ENCODE results near the gene KLHDC8A. TPM values are rescaled to one million over a fixed set of nuclear protein-coding genes. Genes with fewer than 3 reads are reported as not detected.

Gene KLHDC8A
- total RNA-seq, 2 donors from 2014 or later: not detected

DNA sequence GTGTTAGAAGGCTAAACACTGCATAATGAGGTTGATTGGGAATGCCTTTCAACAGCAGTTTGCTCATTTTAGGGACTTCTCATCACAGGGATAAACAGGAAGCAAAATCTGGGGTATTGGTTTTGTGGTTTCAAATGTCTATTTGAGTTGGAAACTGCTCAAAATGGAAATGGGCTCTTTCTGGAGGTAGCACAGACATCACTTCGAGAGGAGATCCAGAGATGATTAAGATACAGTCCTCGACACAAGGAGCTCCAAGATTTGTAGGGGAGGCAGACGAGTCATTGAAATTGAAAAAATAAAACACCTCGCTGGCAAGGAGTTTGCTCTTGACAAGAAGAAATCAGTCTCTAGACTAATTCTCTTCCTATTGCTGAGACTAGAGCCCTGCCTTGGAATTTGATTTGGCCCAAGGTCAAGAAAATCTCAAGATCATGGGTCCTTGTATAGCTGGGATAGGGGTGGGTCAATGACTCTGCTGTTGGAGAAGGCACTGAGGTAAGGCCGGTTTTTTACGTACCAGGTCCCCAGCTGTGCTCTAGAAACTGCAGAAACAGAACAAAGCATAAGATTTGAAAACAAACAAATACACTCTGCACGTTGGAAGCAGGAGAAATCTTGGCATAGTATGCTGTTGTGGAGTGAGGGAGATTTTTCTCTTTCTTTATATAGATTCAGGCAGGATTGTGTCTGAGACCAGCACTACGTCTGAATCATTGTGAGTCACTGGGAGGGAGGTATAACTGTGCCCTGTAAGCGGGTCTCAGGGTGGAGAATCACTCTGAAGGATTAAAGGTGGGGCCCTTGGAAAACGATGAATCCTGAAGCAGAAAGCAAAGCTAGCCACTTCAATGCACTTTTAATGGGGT, 17.7 kb upstream of the KLHDC8A start:
- DNase-seq (ENCODE audit: low spot score) (no peak), ATAC-seq (ENCODE audit: insufficient number of reproducible peaks, low FRiP score, low read depth) (no peak)
- Histone ChIP-seq H3K27ac (peak overlapping the region; percentile 38 to 62), H3K27me3 (replicated peaks; ENCODE audit: insufficient read depth) (no peaks in the 10 kb centered on the region), H3K36me3 (no peaks in the 10 kb centered on the region), H3K4me1 (ENCODE audit: control insufficient read depth in 1 of 2, low read depth in 2 of 2) (peaks cover 32 to 49% of the 10 kb centered on the region in 2 donors), H3K4me3 (peak overlapping the region; percentile 35), H3K9me3 (no peaks in the 10 kb centered on the region)
- TF ChIP-seq, protein P1, sequence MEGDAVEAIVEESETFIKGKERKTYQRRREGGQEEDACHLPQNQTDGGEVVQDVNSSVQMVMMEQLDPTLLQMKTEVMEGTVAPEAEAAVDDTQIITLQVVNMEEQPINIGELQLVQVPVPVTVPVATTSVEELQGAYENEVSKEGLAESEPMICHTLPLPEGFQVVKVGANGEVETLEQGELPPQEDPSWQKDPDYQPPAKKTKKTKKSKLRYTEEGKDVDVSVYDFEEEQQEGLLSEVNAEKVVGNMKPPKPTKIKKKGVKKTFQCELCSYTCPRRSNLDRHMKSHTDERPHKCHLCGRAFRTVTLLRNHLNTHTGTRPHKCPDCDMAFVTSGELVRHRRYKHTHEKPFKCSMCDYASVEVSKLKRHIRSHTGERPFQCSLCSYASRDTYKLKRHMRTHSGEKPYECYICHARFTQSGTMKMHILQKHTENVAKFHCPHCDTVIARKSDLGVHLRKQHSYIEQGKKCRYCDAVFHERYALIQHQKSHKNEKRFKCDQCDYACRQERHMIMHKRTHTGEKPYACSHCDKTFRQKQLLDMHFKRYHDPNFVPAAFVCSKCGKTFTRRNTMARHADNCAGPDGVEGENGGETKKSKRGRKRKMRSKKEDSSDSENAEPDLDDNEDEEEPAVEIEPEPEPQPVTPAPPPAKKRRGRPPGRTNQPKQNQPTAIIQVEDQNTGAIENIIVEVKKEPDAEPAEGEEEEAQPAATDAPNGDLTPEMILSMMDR (IDR thresholded peaks at IDR 0.05): no peak

DNA sequence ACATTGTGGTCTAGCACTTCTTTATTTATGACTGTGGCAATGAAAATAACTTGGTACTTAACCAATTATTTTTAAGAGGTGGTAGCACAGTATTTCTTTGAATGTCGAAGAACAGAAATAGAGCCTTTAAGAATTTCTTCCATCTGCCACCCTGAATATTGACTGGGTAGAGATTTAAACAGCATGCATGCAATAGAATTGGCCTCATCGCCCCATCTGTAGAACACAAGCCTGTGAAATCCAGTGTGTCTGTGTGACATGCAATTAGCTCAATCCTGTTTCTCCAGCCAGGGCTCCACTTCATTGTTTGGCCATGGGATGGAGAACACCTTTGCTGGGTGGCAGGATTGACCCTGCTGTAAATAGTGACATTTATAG, 17.1 kb upstream of the KLHDC8A start:
- TF ChIP-seq, protein P1 (IDR thresholded peaks at IDR 0.05): no peak
- H3K4me3 ChIP-seq: no peak overlapping the region
- H3K36me3 ChIP-seq: no peaks in the 10 kb centered on the region
- ATAC-seq (ENCODE audit: insufficient number of reproducible peaks, low FRiP score, low read depth) (no peak), DNase-seq (ENCODE audit: low spot score) (no peak)
- H3K27ac ChIP-seq: peak overlapping the region; percentile 38 to 62
- peaks cover 32 to 49% of the 10 kb centered on the region in 2 donors for H3K4me1 ChIP-seq (ENCODE audit: control insufficient read depth in 1 of 2, low read depth in 2 of 2)
- no peaks in the 10 kb centered on the region for H3K9me3 ChIP-seq
- H3K27me3 ChIP-seq (replicated peaks; ENCODE audit: insufficient read depth): no peaks in the 10 kb centered on the region

DNA sequence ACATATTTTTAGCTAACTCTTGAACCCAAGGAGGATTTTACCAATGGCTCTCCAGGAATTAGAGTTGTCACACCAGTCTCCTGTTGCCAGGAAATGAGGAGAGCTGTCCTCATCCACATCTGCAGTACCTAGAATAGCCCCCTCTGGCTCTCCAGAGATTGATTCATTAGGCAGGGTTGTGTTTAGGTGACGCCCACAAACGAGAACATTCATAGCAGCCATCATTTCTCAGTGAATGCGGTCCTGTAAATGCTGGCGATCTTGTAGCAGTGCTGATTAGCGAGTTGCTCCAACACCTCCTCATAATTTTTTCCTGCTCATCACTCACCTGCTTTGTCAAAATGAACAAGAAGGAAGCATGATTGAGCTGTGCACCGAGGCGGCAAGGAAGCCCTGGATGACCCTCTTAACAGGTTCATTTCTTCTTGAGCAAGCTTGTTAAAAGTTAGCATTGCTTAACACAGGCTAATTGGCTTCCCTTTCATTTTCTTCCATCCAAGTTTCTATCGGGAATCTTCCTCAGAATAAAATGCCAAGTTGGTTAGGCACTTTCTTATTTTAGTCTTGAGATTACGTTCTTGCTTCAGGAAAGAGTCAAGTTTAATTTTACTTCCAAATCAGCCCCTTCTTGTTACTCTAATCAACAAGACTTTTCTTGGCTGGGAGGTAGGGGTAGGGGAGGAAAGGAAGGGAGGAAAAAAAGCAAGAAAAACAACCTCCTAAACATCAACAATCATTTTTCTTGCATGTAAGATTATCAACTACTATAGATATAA, 16.5 kb upstream of the KLHDC8A start:
- no peaks in the 10 kb centered on the region for H3K36me3 ChIP-seq
- TF ChIP-seq, protein P1 (IDR thresholded peaks at IDR 0.05): no peak
- peak overlapping the region; percentile 17 for H3K4me3 ChIP-seq
- DNase-seq (ENCODE audit: low spot score) (no peak), ATAC-seq (ENCODE audit: insufficient number of reproducible peaks, low FRiP score, low read depth) (no peak)
- peak overlapping the region in 1 of 2 donors; percentile 62 for H3K27ac ChIP-seq
- H3K9me3 ChIP-seq: no peaks in the 10 kb centered on the region
- no peaks in the 10 kb centered on the region for H3K27me3 ChIP-seq (replicated peaks; ENCODE audit: insufficient read depth)
- H3K4me1 ChIP-seq (ENCODE audit: control insufficient read depth in 1 of 2, low read depth in 2 of 2): peaks cover 32 to 49% of the 10 kb centered on the region in 2 donors

DNA sequence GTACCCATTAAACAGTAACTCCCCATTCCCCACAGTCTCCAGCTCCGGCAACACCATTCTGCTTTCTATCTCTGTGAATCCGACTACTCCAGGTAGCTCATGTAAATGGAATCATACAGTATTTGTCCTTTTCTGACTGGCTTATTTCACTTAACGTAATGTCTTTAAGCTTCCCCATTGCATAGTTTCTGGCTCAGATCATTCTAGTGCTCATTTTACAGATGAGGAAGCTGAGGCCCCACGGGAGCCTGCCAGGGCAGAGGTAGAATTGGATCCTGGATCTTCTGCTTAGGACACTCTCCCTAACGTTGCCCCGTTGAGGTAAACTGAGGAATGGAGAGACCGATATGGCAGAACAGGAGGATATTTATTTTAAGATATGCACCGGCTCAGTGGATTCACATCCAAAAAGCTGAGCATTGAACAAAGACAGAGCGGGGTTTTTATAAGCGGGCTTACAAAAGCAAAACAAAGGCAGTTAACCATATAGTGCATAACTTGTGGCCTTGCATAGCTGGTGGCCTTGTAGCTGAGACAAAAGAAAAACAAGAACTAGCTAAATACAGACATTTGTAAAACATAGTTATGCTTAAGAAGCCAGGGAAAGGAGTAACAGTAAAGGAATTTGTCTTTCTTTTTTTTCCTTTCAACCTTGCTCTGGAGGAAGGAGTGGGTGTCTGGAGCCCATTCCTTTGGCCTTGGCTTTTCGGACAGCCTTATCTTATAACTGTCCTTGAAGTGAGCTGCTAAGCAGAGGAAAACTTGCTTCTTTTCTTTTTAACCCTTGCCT, 15.3 kb upstream of the KLHDC8A start:
- Histone ChIP-seq H3K36me3 (no peaks in the 10 kb centered on the region), H3K27ac (peak overlapping the region; percentile 49 to 62), H3K27me3 (replicated peaks; ENCODE audit: insufficient read depth) (no peaks in the 10 kb centered on the region), H3K4me3 (peak overlapping the region; percentile 35), H3K9me3 (no peaks in the 10 kb centered on the region), H3K4me1 (ENCODE audit: control insufficient read depth in 1 of 2, low read depth in 2 of 2) (peaks cover 32 to 49% of the 10 kb centered on the region in 2 donors)
- ATAC-seq (ENCODE audit: insufficient number of reproducible peaks, low FRiP score, low read depth): no peak
- TF ChIP-seq, protein P1 (IDR thresholded peaks at IDR 0.05): no peak
- DNase-seq (ENCODE audit: low spot score): no peak
